Measurements from ENCODE around the gene SEMA5B. TPM values are rescaled to one million over a fixed set of nuclear protein-coding genes. Genes with fewer than 3 reads are reported as not detected.

Gene SEMA5B
- total and polyA plus RNA-seq, 2 donors (not counting 3 experiments of a cell fraction or from before 2014, with no cell fraction given) = 0.07 TPM; not detected in 1

GRCh38 chr3:122984650-122985049, 42.9 kb downstream of the SEMA5B start:
- dilution Hi-C loops (cut with MboI; ENCODE audit: extremely low pct_ligation_motif_present, low sequenced_read_pairs) = no loop called here
- BruUV-seq (replicated peaks) = no TSS peak
- no peaks in the 10 kb centered on the region for H4K20me1 ChIP-seq (replicated peaks; ENCODE audit: control insufficient read depth, extremely low read depth, insufficient read depth, low read length)
- no peaks in the 10 kb centered on the region for H3K9me1 ChIP-seq (replicated peaks; ENCODE audit: control insufficient read depth, extremely low read depth, insufficient read depth, low read length)
- no peak overlapping the region for H3K4me3 ChIP-seq (replicated peaks in 1 of 3; ENCODE audit: insufficient read depth in 1 of 3, low read depth in 1 of 3, low read length in 3 of 3)
- H3K36me3 ChIP-seq (ENCODE audit: control insufficient read depth in 2 of 2, extremely low read depth in 1 of 2, insufficient read depth in 2 of 2, low read length in 2 of 2) = no peaks in the 10 kb centered on the region
- peaks cover 28 to 32% of the 10 kb centered on the region in 2 experiments for H3K27me3 ChIP-seq (ENCODE audit: control insufficient read depth in 2 of 2, insufficient read depth in 2 of 2, low read length in 2 of 2)
- H3K27ac ChIP-seq (ENCODE audit: insufficient read depth, low read depth, low read length) = no peak overlapping the region
- DNase-seq (ENCODE audit: low read depth, low spot score) = no peak
- no peaks in the 10 kb centered on the region for H3K4me1 ChIP-seq (ENCODE audit: control insufficient read depth, extremely low read depth, insufficient read depth, low read length)
- intact Hi-C loops (cut with micrococcal nuclease) = no loop called here
- POLR2A ChIA-PET = no interaction called here
- no peak overlapping the region for H2AFZ ChIP-seq (ENCODE audit: low read depth, low read length)
- no peak overlapping the region for H3K9ac ChIP-seq (replicated peaks; ENCODE audit: extremely low read depth, insufficient read depth, low read length)
- no peaks in the 10 kb centered on the region for H3K79me2 ChIP-seq (ENCODE audit: control insufficient read depth, insufficient read depth, low read length)
- no peaks in the 10 kb centered on the region for H3K9me3 ChIP-seq (replicated peaks; ENCODE audit: control insufficient read depth, insufficient read depth, low read length)
- no peak for FAIRE-seq
- CTCF ChIA-PET = no interaction called here
- no peak overlapping the region for H3K4me2 ChIP-seq (ENCODE audit: insufficient read depth, low read length)
- no peak for TF ChIP-seq JUN (IDR thresholded peaks at IDR 0.05; ENCODE audit: borderline replicate concordance, insufficient read depth, insufficient read length, low read depth)
- no peak for TF ChIP-seq FOS (IDR thresholded peaks at IDR 0.05; ENCODE audit: borderline replicate concordance, insufficient read depth, low read length)
- TF ChIP-seq POLR2AphosphoS5 (IDR thresholded peaks at IDR 0.05; ENCODE audit: insufficient read depth, low read depth, low read length) = no peak
- no peak for TF ChIP-seq CTCF (IDR thresholded peaks at IDR 0.05; ENCODE audit: extremely low read depth in 1 of 2, insufficient read depth in 1 of 2, low read depth in 1 of 2, low read length in 2 of 2)
- TF ChIP-seq MYC (IDR thresholded peaks at IDR 0.05; ENCODE audit: low read depth, low read length) = no peak
- TF ChIP-seq MAX (IDR thresholded peaks at IDR 0.05; ENCODE audit: insufficient read depth, insufficient read length) = no peak
- no peak for TF ChIP-seq EZH2 (IDR thresholded peaks at IDR 0.05; ENCODE audit: borderline replicate concordance, low read depth, low read length, severe bottlenecking)
- TF ChIP-seq POLR2A (IDR thresholded peaks at IDR 0.05; ENCODE audit: low read depth, low read length) = no peak
- no peak for TF ChIP-seq GATA2 (IDR thresholded peaks at IDR 0.05; ENCODE audit: insufficient read depth, insufficient read length, low read depth, low read length)

Measured in endothelial cell of umbilical vein (primary cell).